DMS 273 treated with DMSO at 0.1 percent for 48 hours (cell line): ENCODE results near the gene SMIM7.
A peak's percentile ranks its signal among the peaks of the same experiment; 100 is the strongest.

ENCODE experiments used
- DNase-seq: peaks from one replicate; lab custom pipeline; 2025; lab: John Stamatoyannopoulos, UW

SMIM7 gene

DNA sequence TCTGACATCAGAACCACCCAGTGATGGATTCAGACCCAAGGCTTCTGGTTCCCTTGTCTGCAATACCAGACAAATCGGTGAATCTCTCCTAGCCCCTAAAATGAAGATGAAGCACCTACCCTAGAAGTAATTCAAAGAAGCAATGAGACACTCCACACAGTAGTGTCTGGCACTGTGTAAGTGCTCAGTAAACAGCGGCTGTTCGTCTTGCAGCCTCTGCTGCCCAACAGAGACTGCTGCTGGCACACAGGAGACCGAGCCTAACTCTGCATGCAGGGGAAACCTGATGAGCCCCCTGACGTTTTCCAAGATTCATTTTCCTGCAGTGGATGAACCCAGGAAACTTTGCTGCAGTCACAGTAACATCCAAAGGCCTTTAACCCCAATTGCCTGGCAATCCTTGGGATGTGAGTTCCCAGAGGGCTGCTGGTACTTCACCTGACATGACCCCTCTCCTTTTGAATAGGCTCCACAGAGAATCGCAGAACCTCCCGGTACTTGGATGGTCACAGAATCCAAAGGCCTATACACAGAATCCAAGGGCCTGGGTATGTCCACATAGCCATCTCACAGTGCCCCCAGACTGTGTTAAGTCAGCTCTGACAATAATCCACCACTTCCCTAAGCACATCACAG, 38.7 kb downstream of the SMIM7 start:
- no peak for DNase-seq

DNA sequence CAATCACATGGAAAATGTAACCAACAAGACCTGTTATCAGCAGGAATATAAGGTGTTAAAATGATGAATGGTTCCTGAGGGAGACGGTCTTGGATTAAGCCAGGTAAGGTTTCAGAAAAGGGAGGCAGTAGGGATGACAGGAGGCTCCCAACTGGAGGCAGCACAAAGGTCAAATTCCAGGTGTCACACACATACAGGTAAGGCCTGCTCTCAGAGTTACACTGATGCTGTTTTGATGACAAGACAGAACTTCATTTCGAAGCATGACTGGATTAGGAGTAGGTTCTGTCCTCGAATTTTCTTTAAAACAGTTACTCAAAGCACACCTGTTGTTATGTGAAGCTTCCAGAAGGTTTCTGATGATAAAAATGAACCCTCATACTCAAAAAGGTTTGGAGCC, 39.4 kb downstream of the SMIM7 start:
- DNase-seq: no peak

DNA sequence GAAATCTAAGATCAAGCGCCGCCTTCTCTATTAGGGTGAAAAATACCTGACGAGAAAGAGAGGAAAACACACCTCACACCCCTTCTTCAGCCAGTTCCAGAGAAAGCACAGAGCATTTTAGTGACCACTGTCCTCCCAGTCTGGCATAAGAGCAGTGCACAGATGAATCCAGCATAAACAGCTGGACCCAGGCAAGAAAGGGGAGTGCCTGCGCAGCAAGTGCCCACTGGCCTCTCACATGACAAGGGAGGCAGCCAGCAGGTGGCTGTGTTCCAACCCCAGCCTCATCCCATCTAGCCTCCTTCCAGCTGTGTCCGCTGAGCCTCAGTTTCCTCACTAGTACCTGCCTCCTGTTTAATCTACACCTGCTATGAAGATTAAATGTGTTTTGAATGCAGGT, 39.9 kb downstream of the SMIM7 start:
- DNase-seq: no peak

DNA sequence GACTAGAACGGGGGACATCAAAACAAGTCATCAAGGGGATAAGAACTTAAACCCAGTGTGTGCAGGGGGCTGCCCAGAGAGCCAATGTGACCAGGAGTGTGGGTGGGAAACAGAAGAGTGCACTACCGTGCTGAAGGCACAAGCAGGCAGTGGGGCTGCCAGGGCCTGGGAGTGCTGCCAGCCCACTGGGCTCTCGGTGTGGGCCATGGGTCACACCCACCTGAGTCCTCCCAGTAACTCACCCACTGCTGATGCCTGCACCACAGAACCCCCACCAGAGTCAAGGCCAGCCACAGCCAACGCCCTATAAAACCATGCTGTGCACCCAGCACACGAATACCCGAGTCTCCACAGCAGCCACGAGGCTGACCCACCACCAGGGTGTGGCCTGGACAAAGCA, 40.5 kb downstream of the SMIM7 start:
- no peak for DNase-seq

DNA sequence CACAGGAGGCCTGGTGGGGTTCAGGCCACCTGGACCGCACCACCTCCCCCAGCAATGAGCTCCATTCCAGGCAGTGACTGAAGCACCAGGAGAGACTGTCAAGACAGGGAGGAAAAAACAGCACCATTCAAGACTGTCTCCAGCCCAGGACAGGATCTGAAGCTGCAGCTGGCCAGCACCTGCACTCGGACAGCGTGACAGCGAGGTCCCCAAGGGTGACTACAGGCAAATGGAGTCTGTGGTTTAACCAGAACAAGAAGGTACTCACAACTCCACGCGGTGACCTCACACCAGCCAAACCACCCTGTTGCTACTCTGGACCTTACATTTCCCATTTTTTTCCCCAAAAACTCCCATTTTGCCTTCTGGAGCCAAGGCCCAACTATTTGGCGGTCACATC, 41.7 kb downstream of the SMIM7 start:
- no peak for DNase-seq

DNA sequence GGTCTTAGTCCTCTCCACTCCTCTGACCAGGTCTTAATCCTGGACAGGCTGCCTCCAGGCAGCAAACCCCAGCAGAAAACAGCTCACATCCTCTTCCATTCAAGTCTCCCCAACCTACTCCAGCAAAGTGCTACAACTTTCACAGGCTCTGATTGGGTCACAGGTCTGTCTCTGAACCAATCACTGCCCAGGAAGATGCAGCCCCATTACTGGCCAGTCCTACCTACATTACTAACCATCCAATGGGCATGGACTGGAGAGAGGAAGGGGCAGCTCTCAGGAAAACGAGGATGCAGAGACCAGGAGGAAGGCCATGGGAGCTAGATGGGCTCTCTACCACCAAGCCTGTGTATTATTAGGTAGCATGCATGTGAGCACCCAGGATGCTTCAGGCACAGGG, 44.1 kb downstream of the SMIM7 start:
- DNase-seq: no peak

DNA sequence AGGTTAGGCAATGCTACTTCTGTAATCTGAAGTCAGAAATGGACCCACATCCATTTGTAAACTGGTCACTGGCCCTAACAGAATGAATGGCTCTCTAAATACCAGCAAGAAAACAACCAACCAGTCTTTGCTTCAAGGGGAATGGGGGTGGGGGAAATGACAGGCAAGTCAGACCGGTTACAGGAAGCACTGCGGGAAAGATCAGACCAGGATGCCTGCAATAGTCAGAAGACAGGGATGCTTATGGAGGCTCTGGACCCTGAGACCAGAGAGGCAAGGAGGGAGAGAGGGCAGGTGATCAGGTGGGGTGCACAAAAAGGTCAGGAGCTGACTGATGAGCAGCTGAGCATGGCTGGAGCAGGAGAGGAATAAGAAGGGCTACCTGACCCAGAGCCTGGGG, 45.0 kb downstream of the SMIM7 start:
- DNase-seq: no peak

DNA sequence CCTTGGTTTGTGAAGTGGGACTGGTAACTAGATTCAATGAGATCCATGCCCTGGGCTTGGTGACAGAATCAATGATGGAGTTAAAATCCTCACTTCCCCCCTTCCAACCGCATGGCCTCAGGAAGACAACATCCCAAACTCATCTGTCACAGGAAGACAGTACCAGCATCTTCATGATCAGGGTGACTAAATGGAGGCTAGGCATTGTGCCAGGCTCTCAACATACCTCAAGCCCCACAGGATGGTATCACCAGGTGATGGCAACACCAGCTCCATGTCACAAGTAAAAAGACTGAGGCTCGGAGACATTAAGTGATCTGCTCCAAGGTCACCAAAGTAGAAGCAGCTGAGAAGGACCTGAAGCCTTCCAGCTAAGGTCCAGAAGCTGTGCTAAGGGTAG, 46.1 kb downstream of the SMIM7 start:
- no peak for DNase-seq

DNA sequence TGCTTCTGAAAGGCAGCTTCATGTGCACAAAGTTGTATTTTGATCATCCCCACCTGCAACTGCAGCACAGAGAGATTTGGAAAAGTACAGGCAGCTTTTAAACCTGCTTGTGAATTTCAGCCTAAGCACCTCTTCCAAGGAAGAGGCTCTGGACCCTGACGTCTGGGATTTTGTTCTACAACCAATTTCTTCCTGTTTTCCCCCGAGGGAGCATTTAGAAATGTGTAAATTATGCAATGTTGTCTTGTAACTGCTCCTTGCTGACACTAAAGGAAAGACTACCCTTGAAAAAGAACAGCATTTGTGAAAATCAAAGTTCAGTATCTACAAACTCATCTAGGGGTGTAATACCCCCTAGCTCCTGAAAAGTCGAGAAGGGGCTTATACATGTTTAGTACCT, 47.3 kb downstream of the SMIM7 start:
- DNase-seq: no peak

DNA sequence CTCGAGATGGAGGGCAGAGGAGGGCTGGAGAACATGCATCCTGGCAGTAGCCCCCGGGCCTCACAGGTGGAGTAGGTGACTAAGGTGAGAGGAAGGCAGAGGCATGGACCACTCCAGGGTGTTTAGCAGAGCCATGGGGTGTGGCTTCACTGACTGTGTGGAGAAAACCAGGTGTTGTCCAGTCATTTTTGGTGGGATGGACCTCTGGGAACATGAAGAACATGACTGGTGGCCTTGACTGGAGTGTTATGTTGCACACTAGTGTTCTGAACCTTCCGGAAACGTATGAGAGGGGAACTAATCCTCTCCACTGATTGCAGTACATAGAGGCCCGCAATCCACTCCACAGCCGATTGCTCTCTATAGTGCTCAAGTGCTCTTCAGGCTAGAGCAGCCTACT, 48.8 kb downstream of the SMIM7 start:
- DNase-seq: no peak

DNA sequence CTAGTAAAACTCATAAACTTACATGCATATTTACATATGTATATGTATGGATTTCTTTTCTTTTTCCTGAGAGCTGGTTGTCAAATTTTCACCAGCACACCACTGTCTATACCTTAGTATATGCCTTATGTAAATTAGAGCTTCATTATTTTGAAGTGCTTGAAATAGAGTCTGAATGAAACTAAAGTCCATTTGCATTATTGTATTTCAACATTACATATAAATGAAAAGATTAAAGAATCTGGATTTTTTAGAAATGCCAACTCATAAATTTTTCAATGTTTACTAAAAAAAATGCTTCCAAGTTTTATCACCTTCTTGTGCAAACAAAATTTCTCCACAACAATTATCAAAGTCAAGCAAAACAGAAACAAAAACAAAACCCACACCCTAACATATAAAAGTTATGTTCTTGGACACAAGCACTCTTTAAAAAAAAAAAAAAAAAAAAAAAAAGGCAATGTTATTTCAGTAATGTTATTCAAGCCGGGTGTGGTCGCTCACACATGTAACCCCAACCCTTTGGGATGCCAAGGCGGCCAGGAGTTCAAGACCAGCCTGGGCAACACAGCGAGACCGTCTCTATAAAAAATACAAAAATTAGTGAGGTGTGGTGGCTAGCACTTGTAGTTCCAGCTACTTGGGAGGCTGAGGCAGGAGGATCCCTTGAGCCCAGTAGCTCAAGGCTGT, 50.3 kb downstream of the SMIM7 start:
- DNase-seq: no peak

DNA sequence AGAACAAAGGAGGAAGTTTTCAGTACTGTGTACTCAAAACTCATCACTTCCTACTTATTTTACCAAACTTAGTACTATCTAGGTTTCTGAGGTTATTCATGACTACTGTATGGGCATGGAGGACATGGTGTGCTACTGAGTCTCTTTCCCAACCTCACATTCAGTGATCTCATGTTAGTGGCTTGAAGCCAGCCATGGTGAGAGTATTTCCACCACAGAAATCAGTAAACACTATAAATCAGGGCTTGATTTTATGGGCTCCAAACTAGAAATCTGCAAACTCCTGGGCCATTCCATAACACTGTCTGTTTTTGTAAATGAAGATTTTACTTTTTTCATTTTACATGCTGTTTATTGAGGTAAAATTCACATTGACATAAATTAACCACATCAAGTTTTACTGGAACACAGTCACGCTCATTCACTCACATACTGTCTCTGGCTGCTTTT, 51.6 kb downstream of the SMIM7 start:
- no peak for DNase-seq

DNA sequence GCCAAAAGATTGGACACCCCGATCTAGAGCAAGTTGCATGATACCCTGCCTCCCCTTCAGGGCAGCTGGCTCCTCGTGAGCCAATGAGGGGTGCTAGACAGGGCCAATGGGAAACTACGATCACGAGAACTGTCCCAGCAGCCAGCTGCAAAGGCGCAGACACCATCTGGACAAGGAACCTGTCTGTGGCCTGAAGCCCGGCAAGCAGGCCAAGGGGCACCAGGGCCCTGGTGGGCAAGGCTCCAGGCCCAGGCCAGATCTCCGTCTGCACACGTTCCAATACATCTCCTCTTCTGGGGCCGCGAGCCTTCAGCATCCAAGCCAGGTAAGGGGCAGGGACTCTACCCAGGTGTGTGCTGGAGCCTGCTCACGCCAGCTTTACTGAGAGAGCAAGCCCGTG, 52.1 kb downstream of the SMIM7 start:
- peak; percentile 46 for DNase-seq

DNA sequence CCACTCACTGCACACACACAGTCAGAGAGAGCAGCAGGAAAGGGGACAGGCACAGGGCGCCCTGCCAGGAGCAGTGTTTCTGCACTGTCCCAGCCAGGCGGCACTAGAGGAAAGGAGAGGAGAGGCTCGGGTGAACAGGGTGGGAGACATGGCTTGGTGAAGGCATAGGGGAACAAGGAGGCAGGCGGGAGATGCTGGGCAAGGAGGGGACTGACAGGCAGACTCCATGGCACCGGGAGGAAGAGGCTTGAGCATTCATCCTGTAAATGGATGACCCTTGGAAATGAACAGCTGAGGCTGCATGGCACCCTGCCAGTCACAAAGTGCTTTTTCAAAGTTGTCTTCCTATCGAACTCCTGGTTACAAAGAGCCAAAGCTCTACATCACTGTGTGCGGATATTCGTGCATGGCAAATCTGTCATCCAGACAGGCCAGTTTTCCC, 54.4 kb downstream of the SMIM7 start:
- no peak for DNase-seq

DNA sequence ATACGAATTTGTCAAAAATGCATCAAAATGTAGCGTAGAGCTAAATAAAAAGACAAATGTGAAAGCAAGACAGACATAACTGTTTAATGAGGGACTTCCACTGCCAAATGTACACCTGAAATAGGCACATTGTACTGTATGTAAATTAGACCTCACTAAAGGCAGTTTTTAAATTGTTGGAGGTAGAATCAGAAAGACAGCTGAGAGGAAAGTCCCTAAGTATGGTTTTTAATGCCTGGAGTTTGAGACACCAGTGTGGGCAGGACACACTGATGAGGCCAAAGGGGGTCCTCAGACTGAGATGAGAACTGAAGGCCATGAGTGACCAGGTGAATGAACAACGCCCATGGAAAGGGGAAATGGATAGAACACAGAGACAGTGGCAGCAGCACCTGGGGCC, 54.8 kb downstream of the SMIM7 start:
- DNase-seq: no peak

DNA sequence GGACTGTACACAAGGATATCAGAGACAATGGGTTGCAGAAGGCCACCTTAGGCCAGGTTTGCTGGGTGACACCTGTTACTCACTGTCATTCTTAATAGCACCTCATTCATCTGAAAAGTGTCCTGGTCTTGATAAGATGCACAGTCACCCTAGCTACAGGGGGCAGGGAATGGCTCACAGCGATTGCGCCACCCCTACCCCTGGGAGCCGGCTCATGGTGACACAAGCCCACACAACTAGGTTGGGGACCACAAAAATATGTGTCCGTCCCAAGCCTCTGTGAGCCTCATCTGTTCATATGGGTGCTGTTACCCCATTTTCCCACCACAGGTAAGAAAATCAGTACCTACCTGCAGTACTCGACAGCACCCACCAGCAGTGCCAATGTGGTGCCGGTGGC, 55.3 kb downstream of the SMIM7 start:
- DNase-seq: no peak

DNA sequence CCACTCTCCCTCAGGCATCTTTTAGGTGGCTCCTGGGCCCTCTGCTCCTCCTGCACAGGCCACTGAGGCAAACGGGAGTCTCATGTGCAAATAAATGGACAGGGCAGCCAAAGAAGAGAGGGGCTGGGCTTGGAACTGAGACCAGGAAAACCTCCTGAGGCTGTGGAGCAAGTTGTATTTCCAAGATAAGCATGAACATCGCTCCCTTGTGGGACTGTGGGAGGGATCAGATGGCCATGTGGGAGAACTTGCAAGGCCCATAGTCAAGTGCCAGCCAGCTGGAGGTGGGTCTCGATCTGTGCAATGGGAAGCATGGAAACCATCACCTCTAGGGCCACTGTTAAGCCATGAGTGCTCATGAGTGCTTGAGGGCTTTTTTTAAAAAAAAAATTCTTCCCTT, 56.9 kb downstream of the SMIM7 start:
- DNase-seq: no peak

DNA sequence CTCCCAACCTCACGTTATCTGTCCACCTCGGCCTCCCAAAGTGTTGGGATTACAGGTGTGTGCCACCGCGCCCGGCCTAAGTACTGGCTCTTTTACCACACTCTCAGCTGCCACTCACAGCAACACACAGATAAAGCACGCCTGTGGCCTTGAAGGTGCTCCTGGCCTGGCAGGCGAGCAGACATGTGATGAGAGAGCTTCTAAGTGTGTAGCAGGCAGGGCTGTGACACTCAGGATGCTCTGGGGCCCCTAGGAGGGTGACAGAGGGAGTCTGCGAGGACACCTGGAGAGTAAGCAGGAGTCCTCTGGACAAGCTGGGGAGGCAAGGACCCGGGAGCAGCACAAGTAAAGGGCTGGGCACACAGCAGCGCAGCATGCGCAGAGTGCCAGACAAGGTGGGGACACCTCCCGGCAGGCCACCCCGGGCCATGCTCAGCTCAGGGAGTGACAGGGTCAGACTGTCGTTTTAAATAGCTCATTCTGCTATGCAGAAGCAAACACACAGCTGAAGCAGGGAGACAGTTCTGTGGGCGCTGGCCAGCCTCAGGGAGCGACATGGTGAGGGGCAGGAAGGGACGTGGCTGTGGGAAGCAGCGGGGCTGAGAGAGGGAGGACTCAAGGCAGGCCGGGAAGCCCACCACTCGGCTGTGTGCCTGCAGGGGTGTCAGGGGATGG, 58.4 kb downstream of the SMIM7 start:
- no peak for DNase-seq

DNA sequence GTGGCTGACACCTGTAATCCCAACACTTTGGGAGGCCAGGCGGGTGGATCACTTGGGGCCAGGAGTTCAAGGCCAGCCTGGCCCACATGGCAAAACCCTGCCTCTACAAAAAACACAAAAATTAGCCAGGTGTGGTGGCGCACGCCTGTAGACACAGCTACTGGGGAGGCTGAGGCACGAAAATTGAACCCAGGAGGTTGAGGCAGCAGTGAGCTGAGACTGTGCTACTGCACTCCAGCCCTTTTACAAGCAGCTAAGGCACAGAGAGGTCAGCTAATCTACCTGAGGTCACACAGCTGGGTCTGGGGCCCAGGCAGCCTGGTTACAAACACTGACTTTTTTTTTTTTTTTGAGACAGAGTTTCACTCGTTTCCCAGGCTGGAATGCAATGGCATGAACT, 59.1 kb downstream of the SMIM7 start:
- DNase-seq: no peak

DNA sequence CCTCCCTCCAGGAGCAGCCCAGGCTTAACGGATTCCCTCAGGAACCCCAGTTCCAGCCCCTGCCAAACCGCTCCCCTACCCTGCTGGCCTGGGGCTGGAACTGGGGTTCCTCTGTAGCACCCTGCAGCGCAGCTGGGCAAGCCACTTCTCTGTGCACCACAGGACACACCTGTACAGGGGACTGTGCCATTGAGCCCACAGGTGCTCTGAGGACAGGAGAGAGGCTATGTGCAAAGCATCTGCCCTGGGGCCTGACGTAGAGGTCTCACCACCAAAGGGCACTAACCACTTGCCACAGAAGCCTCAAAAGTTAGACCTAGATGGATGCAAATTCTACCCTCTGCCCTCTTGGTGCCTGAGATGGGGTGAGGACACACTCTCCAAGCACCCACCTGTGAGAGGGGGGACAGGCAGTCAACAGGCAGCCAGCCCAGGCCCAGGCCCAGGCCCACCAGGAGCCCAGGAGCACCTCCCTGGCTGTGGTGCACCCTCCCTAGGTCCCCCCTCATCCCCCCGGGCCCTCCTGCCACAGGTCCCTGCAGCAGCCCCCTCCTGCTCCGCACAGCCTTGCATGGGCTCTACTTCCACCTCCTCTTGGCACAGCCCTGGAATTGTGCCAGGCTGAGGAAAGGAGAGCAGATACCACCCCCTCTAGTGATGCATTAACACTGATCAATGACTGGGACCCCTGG, 60.1 kb downstream of the SMIM7 start:
- no peak for DNase-seq

DNA sequence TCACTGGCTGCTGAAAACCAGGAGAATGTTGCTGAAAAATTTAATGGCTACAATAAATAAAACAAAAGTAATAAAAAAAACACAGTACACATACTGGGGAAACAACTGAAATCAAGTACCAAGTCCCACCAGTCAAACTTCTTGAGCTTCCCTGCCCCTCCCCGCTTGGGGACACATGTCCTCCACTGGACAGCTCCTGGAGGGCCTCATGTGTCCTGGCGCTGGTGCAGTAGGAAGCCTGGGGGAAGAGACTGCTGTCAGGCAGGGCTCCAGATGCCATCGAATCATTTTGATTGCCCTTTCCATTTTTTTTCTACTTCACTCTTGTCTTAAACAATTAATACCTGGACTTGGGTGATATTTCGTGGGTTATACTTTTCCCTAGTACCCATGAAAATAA, 61.1 kb downstream of the SMIM7 start:
- no peak for DNase-seq

DNA sequence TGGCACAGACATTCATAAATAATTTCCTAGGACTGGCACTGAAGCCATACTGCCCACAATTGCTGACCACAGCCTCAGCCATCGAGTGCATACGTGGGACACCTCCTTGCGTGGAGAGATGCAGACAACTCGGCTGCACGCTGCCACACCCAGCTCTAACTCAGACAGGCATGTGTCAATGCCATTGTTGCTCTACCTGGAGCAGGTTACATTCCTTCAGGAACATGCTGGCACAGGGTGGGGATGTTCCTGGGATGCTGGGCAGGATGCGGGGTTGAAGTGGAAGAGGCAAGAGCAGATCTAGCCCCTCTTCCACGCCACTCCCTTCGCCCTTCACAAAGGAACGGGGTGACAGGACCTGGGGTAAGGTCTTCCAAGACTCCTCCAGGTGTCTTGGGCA, 63.5 kb downstream of the SMIM7 start:
- no peak for DNase-seq
